HL-60 (cell line): ENCODE results near the gene CCDC6.

Experiments
- DNase-seq, 2 experiments: peaks; one replicate each; pipeline ENCODE4 v3.0.0-alpha.2; 2010 to 2020; ENCODE audit warnings: low read depth in 1 of 2, low spot score in 1 of 2
- H3K27ac ChIP-seq: fragments of 250-450 bp; sonication (Bioruptor Pico); replicated peaks from 2 replicates; pipeline ENCODE4 v1.5.1; 2020; ENCODE audit warnings: mild to moderate bottlenecking, moderate library complexity
- H3K27me3 ChIP-seq: fragments of 250-450 bp; sonication (Bioruptor Pico); 2 replicates; pipeline ENCODE4 v1.5.1; 2021; ENCODE audit warnings: mild to moderate bottlenecking, moderate library complexity; ENCODE audit not compliant: insufficient read depth, poor library complexity, severe bottlenecking
- H3K4me3 ChIP-seq: replicated peaks from 2 replicates; pipeline ENCODE4 v1.5.1; 2011; ENCODE audit warnings: mild to moderate bottlenecking, control low read depth, low read length; ENCODE audit not compliant: insufficient read depth
- CTCF ChIP-seq: IDR thresholded peaks from one replicate; pipeline ENCODE4 v1.5.1; 2011; ENCODE audit warnings: low read length, control low read depth, inconsistent platforms; ENCODE audit not compliant: insufficient read depth
- GABPA ChIP-seq: IDR thresholded peaks from 2 replicates; pipeline ENCODE4 v1.6.1; 2012; ENCODE audit warnings: low read depth
- POLR2AphosphoS5 ChIP-seq: IDR thresholded peaks from 2 replicates; pipeline ENCODE4 v1.6.1; 2012; ENCODE audit warnings: low read depth
- REST ChIP-seq: IDR thresholded peaks from 2 replicates; pipeline ENCODE4 v1.6.1; 2012; ENCODE audit warnings: low read depth; ENCODE audit not compliant: insufficient replicate concordance
- SPI1 ChIP-seq: IDR thresholded peaks from 2 replicates; pipeline ENCODE4 v1.6.1; 2012; ENCODE audit warnings: low read depth, mild to moderate bottlenecking, borderline replicate concordance

CCDC6 gene

GRCh38 chr10:59949608-59950007, 43.3 kb upstream of the CCDC6 start:
- Histone ChIP-seq H3K27me3 (no peaks in the 10 kb centered on the region), H3K4me3 (no peak overlapping the region), H3K27ac (no peak overlapping the region)
- TF ChIP-seq GABPA (no peak), SPI1 (no peak), REST (no peak), CTCF (no peak), POLR2AphosphoS5 (no peak)
- no peak for DNase-seq

GRCh38 chr10:59945991-59946390, 39.6 kb upstream of the CCDC6 start:
- H3K27ac ChIP-seq: no peak overlapping the region
- TF ChIP-seq GABPA (no peak), SPI1 (no peak), POLR2AphosphoS5 (no peak), CTCF (no peak), REST (no peak)
- no peak for DNase-seq
- H3K27me3 ChIP-seq: no peaks in the 10 kb centered on the region
- no peak overlapping the region for H3K4me3 ChIP-seq

- Histone ChIP-seq H3K27me3 (no peaks in the 10 kb centered on the region), H3K27ac (no peak overlapping the region), H3K4me3 (no peak overlapping the region)
- DNase-seq: no peak
- no peak for TF ChIP-seq POLR2AphosphoS5
- no peak for TF ChIP-seq SPI1
- no peak for TF ChIP-seq GABPA
- no peak for TF ChIP-seq REST
- TF ChIP-seq CTCF: no peak
These were observed 39.2 kb upstream of the CCDC6 start for GRCh38 chr10:59945590-59945989.
